H9 (cell line): Measurements from ENCODE around the gene PRIMPOL. TPM values are rescaled to one million over a fixed set of nuclear protein-coding genes. Genes with fewer than 3 reads are reported as not detected.

ENCODE experiments used
- DNase-seq: peaks from one replicate; pipeline ENCODE4 v3.0.0-alpha.2; 2017
- H2AFZ ChIP-seq: one replicate; pipeline ENCODE4 v1.6.1; 2013; ENCODE audit warnings: mild to moderate bottlenecking, low read length, control low read depth, moderate library complexity
- H2AK5ac ChIP-seq: 2 replicates; pipeline ENCODE4 v1.6.1; 2013; ENCODE audit warnings: low read length, control low read depth, mixed read lengths; ENCODE audit not compliant: insufficient read length
- H2BK120ac ChIP-seq: one replicate; pipeline ENCODE4 v1.6.1; 2013; ENCODE audit warnings: low read depth, mild to moderate bottlenecking, low read length, control low read depth, inconsistent platforms; ENCODE audit not compliant: poor library complexity, severe bottlenecking
- H2BK12ac ChIP-seq: 2 replicates; pipeline ENCODE4 v1.6.1; 2013; ENCODE audit warnings: low read length, control low read depth, mixed read lengths, low read depth; ENCODE audit not compliant: insufficient read length
- H2BK15ac ChIP-seq: 2 replicates; pipeline ENCODE4 v1.6.1; 2013; ENCODE audit warnings: low read depth, low read length, control low read depth
- H2BK20ac ChIP-seq: one replicate; pipeline ENCODE4 v1.6.1; 2013; ENCODE audit warnings: low read depth, mild to moderate bottlenecking, low read length, control low read depth, inconsistent platforms; ENCODE audit not compliant: poor library complexity, severe bottlenecking
- H2BK5ac ChIP-seq: 2 replicates; pipeline ENCODE4 v1.6.1; 2013; ENCODE audit warnings: low read length, control low read depth, mixed read lengths; ENCODE audit not compliant: insufficient read length
- H3K14ac ChIP-seq: 2 replicates; pipeline ENCODE4 v1.6.1; 2013; ENCODE audit warnings: low read length, control low read depth; ENCODE audit not compliant: insufficient read depth
- H3K18ac ChIP-seq: 2 replicates; pipeline ENCODE4 v1.6.1; 2013; ENCODE audit warnings: low read depth, mild to moderate bottlenecking, mixed read lengths, low read length, control low read depth; ENCODE audit not compliant: insufficient read length
- H3K23ac ChIP-seq: 2 replicates; pipeline ENCODE4 v1.6.1; 2013; ENCODE audit warnings: low read length, control low read depth, mixed read lengths, low read depth; ENCODE audit not compliant: insufficient read length
- H3K23me2 ChIP-seq: 2 replicates; pipeline ENCODE4 v1.6.1; 2013; ENCODE audit warnings: low read depth, mild to moderate bottlenecking, mixed read lengths, low read length, control low read depth; ENCODE audit not compliant: insufficient read length, poor library complexity, severe bottlenecking
- H3K27ac ChIP-seq: 2 replicates; pipeline ENCODE4 v1.5.1; 2013; ENCODE audit warnings: low read length, control low read depth, mixed read lengths, low read depth; ENCODE audit not compliant: insufficient read length
- H3K27me3 ChIP-seq: 2 replicates; pipeline ENCODE4 v1.6.1; 2013; ENCODE audit warnings: low read length, control low read depth, inconsistent platforms; ENCODE audit not compliant: insufficient read depth
- H3K4ac ChIP-seq: 2 replicates; pipeline ENCODE4 v1.6.1; 2013; ENCODE audit warnings: low read depth, mild to moderate bottlenecking, control low read depth, inconsistent platforms, low read length, moderate library complexity
- H3K4me1 ChIP-seq: 2 replicates; pipeline ENCODE4 v1.6.1; 2013; ENCODE audit warnings: low read length, control low read depth, inconsistent platforms; ENCODE audit not compliant: insufficient read depth
- H3K4me2 ChIP-seq: 2 replicates; pipeline ENCODE4 v1.6.1; 2013; ENCODE audit warnings: low read length, control low read depth, mixed read lengths; ENCODE audit not compliant: insufficient read length, insufficient read depth
- H3K56ac ChIP-seq: 2 replicates; pipeline ENCODE4 v1.6.1; 2013; ENCODE audit warnings: low read depth, mild to moderate bottlenecking, mixed read lengths, low read length, control low read depth; ENCODE audit not compliant: insufficient read length
- H3K79me1 ChIP-seq: 2 replicates; pipeline ENCODE4 v1.6.1; 2013; ENCODE audit warnings: low read depth, mild to moderate bottlenecking, moderate library complexity, low read length, control low read depth, inconsistent platforms; ENCODE audit not compliant: insufficient read depth, poor library complexity, severe bottlenecking
- H3K79me2 ChIP-seq: 2 replicates; pipeline ENCODE4 v1.6.1; 2013; ENCODE audit warnings: low read length, control low read depth, inconsistent platforms; ENCODE audit not compliant: insufficient read depth
- H3K9ac ChIP-seq: 2 replicates; pipeline ENCODE4 v1.6.1; 2013; ENCODE audit warnings: low read length, control low read depth, mixed read lengths; ENCODE audit not compliant: insufficient read length; ENCODE audit errors: extremely low read depth
- H3K9me3 ChIP-seq: one replicate; pipeline ENCODE4 v1.6.1; 2013; ENCODE audit warnings: low read depth, low read length, inconsistent platforms; ENCODE audit not compliant: control insufficient read depth
- H3T11ph ChIP-seq: one replicate; pipeline ENCODE4 v1.6.1; 2013; ENCODE audit warnings: mild to moderate bottlenecking, low read length, control low read depth, inconsistent platforms
- H4K20me1 ChIP-seq: one replicate; pipeline ENCODE4 v1.6.1; 2013; ENCODE audit not compliant: control insufficient read depth, insufficient read length, insufficient read depth
- H4K5ac ChIP-seq: 2 replicates; pipeline ENCODE4 v1.6.1; 2013; ENCODE audit warnings: low read depth, mild to moderate bottlenecking, mixed read lengths, low read length, control low read depth; ENCODE audit not compliant: insufficient read length
- H4K8ac ChIP-seq: replicated peaks from 2 replicates; pipeline ENCODE4 v1.6.1; 2013; ENCODE audit warnings: low read length, control low read depth, mixed read lengths, low read depth; ENCODE audit not compliant: insufficient read length
- H4K91ac ChIP-seq: 2 replicates; pipeline ENCODE4 v1.6.1; 2013; ENCODE audit warnings: low read depth, mild to moderate bottlenecking, moderate library complexity, mixed read lengths, low read length, control low read depth; ENCODE audit not compliant: insufficient read length
- H3K27ac Mint-ChIP-seq, 3 experiments: 2 replicates in 2 of 3; 3 replicates in 1 of 3; pipeline ENCODE4 v1.8.0; 2020 to 2021; ENCODE audit warnings: mixed read lengths in 3 of 3, mild to moderate bottlenecking in 1 of 3, moderate library complexity in 1 of 3
- H3K27me3 Mint-ChIP-seq: 2 replicates; pipeline ENCODE4 v1.8.0; 2021; ENCODE audit warnings: low read depth, mild to moderate bottlenecking, moderate library complexity, mixed read lengths
- H3K36me3 Mint-ChIP-seq, 3 experiments: 2 replicates in 2 of 3; 3 replicates in 1 of 3; pipeline ENCODE4 v1.8.0; 2020 to 2021; ENCODE audit warnings: low read depth in 3 of 3, mixed read lengths in 3 of 3; ENCODE audit not compliant: insufficient read depth in 1 of 3
- H3K4me1 Mint-ChIP-seq, 2 experiments: 2 replicates each; pipeline ENCODE4 v1.8.0; 2020; ENCODE audit warnings: mixed read lengths in 2 of 2
- H3K4me3 Mint-ChIP-seq, 2 experiments: 2 replicates in 1 of 2; 3 replicates in 1 of 2; pipeline ENCODE4 v1.8.0; 2020 to 2021; ENCODE audit warnings: mild to moderate bottlenecking in 2 of 2, mixed read lengths in 2 of 2, moderate library complexity in 1 of 2
- H3K9me3 Mint-ChIP-seq, 2 experiments: 2 replicates in 1 of 2; 3 replicates in 1 of 2; pipeline ENCODE4 v1.8.0; 2020; ENCODE audit warnings: mild to moderate bottlenecking in 2 of 2, mixed read lengths in 2 of 2, moderate library complexity in 1 of 2
- CTCF ChIP-seq: fragments of 200-600 bp; sonication (generic); conservative IDR thresholded peaks from 3 replicates; pipeline ENCODE4 v1.8.0; 2021; ENCODE audit warnings: antibody characterized with exemption, mild to moderate bottlenecking
- WGBS: extraction: QIAGEN DNeasy Blood & Tissue Kit; methylation state at CpG from one replicate; pipeline ENCODE4 v1.1.7; 2013; ENCODE audit warnings: missing lambda C conversion rate, low lambda C conversion rate, mixed read lengths; ENCODE audit not compliant: insufficient read length; ENCODE audit errors: extremely low coverage; 5-methylcytosine and 5-hydroxymethylcytosine counted together
- total RNA-seq: library from RNA; stranded (reverse); gene quantifications from 2 replicates; pipeline ENCODE4 v1.2.1, GENCODE V29; 2021

The PRIMPOL gene
- total RNA-seq, 1 experiment from 2014 or later: 4.9 TPM

GRCh38 chr4:184697956-184698355, 48.4 kb downstream of the PRIMPOL start:
- Mint-ChIP-seq H3K36me3 (peaks cover 26 to 82% (median 74%) of the 10 kb centered on the region in 3 experiments; a peak in 6 of 7 replicates), H3K4me1 (peaks cover 0 to 6% of the 10 kb centered on the region in 2 experiments; a peak in 2 of 4 replicates), H3K27ac (no peak overlapping the region; a peak in 3 of 7 replicates), H3K4me3 (no peak overlapping the region), H3K27me3 (no peaks in the 10 kb centered on the region), H3K9me3 (no peaks in the 10 kb centered on the region)
- no peak overlapping the region for H2BK120ac ChIP-seq
- H3K27me3 ChIP-seq: no peaks in the 10 kb centered on the region
- H3K27ac ChIP-seq: no peak overlapping the region
- H2BK5ac ChIP-seq: no peak overlapping the region
- no peak overlapping the region for H2BK20ac ChIP-seq
- H4K8ac ChIP-seq: no peak overlapping the region
- no peaks in the 10 kb centered on the region for H3K79me1 ChIP-seq
- H2AK5ac ChIP-seq: no peak overlapping the region
- no peak overlapping the region for H3K9ac ChIP-seq
- no peak overlapping the region for H4K5ac ChIP-seq
- no peak overlapping the region for H3K14ac ChIP-seq
- H3K79me2 ChIP-seq: no peaks in the 10 kb centered on the region
- no CpG with 5 or more reads among the region's 3 CpGs for WGBS
- no peak overlapping the region for H2AFZ ChIP-seq
- no peak overlapping the region for H3K18ac ChIP-seq
- H2BK15ac ChIP-seq: no peak overlapping the region
- H3T11ph ChIP-seq: no peak overlapping the region
- H3K23ac ChIP-seq: no peak overlapping the region
- DNase-seq: no peak
- H2BK12ac ChIP-seq: no peak overlapping the region
- no peaks in the 10 kb centered on the region for H3K9me3 ChIP-seq
- no peak overlapping the region for H4K91ac ChIP-seq
- H3K23me2 ChIP-seq: no peaks in the 10 kb centered on the region
- no peak overlapping the region for H3K4me2 ChIP-seq
- H3K56ac ChIP-seq: no peak overlapping the region
- no peak overlapping the region for H3K4ac ChIP-seq
- no peaks in the 10 kb centered on the region for H4K20me1 ChIP-seq
- H3K4me1 ChIP-seq: no peaks in the 10 kb centered on the region
- no peak for TF ChIP-seq CTCF
